NCI-H128 (cell line): ENCODE measurements around the gene EFCAB12.

Experiments used
- DNase-seq: peaks from one replicate; lab custom pipeline; 2025; ENCODE audit not compliant: unreplicated experiment; lab: John Stamatoyannopoulos, UW

Gene EFCAB12

DNA sequence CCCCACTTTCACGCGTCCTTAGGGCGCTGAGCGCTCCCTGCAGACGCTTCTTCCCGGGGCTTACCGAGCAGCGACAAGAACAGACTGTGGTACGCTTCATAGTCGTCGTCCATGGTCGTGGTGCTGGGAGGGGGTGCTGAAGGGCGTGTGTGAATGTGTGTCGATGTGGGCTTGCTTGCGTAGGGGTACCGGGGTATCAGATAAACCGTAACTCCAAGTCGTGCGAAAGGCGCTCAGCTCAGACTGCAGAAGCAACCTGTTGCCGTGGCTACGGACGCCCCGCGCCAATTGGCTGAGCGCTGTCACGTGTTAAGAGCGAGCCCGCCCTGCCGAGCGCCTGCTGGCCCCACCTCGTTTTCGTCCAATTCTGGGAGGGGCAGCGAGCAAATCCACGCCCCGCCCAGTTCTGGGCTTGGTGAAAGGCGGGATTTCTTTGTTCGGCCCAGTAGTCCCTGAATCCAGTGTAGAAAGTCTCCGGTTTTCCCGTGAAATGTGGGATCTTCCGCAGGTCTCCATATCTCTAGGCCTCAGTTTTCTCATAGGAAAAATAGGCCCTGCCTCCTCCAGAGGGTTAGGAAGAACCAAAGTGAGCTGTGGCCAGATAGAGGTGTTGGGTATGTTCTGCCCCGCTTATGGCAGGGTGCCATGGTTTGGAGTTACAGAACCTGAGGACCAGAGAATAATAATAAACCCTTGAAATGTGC is at the start of gene EFCAB12:
Gene EFCAB12 (minus strand): TSS at position 261 of the 704 bp plus-strand sequence. CDS start 148 bp downstream, at position 113.
- peak; percentile 88 for DNase-seq

- no peak for DNase-seq
These were observed 48.1 kb upstream of the EFCAB12 start for GRCh38 chr3:129476586-129476985.

- DNase-seq: no peak
These were observed 47.4 kb upstream of the EFCAB12 start for GRCh38 chr3:129475863-129476262.

- DNase-seq: no peak
These were observed 46.8 kb upstream of the EFCAB12 start for GRCh38 chr3:129474984-129475804.

DNA sequence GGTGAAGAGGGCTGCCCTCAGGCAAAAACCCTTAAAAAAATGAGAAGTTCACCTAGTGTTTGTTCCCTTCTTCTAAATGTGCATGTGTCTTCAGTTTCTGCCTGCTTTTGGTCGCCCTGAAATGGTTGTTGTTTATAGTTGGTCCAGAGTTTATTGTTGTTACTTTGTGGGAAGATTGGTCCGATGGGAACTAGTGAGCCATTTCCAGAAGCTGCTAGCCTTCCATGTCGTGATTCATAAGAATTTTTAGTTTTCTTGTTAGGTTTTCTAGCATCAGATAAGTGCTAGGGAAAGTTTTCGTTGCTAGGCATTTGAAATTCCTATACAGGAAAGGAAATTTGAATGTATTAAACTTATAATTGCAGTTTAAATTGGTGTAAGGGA is 45.3 kb upstream of the EFCAB12 start:
- no peak for DNase-seq

- no peak for DNase-seq
These were observed 44.8 kb upstream of the EFCAB12 start for GRCh38 chr3:129473067-129473768.

GRCh38 chr3:129470861-129471260 is 42.4 kb upstream of the EFCAB12 start:
- no peak for DNase-seq

DNA sequence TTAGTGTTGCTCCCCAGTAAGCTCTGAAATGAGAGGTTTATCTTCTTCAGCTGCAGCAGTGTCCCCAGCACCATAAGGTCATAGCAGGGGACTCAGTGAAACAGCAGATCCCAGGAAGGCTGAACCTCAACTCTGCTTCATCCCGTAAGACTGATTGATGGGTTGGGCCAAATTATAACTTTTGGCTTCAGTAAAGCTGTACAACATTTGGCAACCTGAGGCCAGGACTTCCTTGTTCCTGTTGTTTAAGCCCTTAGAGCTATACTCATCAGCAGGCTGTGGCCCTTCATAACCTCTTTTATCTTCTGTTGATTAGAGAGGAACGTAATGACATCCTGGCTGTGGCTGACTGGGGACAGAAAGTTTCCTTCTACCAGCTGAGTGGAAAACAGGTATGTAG is 40.6 kb upstream of the EFCAB12 start:
- no peak for DNase-seq

- no peak for DNase-seq
These were observed 39.5 kb upstream of the EFCAB12 start for GRCh38 chr3:129467932-129468331.

GRCh38 chr3:129463716-129464115 is 35.3 kb upstream of the EFCAB12 start:
- no peak for DNase-seq

DNA sequence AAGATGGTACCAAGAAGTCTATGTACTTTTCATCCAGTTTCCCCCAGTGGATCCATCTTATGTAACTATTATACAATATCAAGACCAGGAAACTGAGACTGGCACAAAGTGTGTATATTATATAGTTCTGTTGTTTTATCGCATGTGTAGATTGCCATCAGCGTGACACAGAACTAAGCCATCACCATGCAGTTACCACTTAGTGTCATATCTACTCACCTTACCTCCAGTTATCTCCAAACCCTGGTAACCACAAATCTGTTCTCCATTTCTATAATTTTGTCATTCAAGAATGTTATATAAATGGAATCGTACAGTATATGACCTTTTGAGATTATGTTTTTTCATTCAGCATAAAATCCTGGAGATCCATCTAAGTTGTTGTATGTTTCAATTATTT is 34.7 kb upstream of the EFCAB12 start:
- no peak for DNase-seq

DNA sequence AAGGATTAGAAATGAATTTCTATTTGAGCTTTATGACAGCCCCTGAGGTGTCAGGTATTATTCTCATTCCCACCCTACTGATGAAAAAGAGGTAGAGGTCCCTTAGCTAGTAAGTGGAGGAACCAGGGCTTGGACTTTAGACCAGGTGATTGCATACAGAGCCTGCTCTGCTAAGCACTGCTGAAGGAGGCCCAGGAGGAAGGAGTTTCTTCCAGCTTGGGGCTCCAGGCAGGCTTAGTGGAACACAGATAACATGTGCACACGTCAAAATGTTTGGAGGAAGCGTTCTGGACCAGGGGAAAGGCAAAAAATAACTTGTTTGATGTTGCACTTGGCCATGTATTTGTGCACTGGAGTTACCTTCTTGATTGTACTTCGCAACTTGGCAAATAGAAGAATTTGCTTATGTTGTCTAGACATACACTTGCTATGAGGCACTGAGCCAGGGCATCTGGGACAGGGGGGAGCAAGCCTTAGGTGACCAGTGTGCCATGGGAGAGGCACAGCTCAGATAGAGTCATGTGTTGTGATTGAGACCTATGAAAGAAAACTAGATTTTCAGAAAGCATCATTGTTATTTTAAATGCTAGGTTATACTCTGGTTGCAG is 34.0 kb upstream of the EFCAB12 start:
- no peak for DNase-seq

GRCh38 chr3:129461461-129462146 is 33.2 kb upstream of the EFCAB12 start:
- DNase-seq: no peak

DNA sequence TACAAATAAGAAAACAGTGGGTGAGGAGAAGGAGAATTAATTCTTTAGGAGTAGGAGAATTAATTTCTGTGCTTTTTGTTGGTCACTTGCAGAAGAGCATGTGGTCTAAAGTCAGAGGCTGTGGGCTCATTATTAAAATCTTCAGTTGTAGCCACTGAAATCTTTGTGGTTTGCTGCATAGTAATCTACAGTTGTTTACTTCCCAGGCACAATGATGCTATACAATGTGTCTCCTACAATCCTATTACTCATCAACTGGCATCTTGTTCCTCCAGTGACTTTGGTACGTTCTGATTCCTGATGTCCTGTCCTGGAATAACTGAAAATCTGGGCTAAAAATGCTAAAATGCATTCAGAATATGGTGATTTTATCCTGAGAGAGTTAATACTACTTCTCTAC is 32.6 kb upstream of the EFCAB12 start:
- no peak for DNase-seq

DNA sequence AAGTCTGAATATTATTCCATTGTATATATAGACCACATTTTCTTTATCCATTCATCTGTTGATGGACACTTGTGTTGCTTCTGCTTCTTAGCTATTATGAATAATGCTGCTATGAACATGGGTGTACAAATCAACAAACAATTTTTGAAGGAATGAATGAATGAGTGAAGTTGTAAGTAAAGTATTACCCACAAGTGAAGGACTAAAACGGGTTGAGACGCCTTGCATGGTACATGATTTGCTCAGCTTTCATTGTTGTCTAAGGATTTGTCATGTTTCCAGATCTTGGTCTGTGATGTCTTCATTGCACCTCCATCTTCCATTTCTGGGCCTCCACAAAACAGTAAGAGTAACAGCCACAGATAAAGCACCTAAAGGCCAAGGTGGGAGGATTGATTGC is 32.1 kb upstream of the EFCAB12 start:
- no peak for DNase-seq

GRCh38 chr3:129460155-129460554 is 31.7 kb upstream of the EFCAB12 start:
- no peak for DNase-seq

- DNase-seq: no peak
These were observed 25.3 kb upstream of the EFCAB12 start for GRCh38 chr3:129453732-129454131.

DNA sequence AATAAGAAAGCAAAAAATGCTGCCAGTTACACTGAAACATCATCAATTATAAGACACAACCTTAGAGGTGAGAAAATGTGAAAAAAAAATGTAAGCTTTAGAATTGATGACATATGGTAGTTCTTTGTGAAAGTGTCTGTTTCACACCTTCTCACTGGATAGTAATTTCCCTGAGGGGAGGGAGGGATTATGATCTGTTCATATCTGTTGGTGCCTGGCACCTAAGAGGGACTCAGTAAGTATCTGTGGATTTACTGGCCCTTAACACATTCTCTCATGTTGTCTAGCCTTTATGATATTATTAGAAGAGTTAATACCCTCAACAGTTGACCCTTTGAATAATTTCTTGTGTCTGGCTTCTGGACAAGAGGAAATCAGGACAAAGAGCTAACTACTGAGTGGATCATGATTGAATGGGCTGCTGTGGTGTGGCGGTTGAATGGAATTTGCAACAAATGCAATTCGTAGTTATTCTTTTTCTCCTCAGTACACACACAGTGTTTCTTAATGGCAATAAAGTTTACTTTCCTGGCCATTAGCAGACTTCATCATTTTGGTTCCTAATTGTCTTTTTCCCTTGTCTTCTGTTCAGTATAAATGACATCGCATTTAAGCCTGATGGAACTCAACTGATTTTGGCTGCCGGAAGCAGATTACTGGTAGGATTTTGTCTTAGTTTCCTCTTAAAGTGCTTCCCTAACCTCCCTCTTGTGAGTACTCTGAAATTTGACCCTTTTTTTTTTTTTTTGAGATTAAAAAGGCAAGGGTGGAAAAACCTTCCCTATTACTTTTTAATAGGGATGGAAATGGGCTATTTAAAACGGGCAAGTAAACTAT is 21.1 kb upstream of the EFCAB12 start:
- no peak for DNase-seq

- no peak for DNase-seq
These were observed 19.9 kb upstream of the EFCAB12 start for GRCh38 chr3:129448186-129448895.
